NT2/D1 (cell line): Measurements from ENCODE around the gene TRAPPC3.

Source experiments
- YY1 ChIP-seq: IDR thresholded peaks from 2 replicates; pipeline ENCODE4 v1.6.1; 2011; ENCODE audit not compliant: insufficient read length, insufficient read depth
- ZNF274 ChIP-seq: IDR thresholded peaks from 2 replicates; pipeline ENCODE4 v1.6.1; 2011; ENCODE audit warnings: mild to moderate bottlenecking, low read depth, low read length

GRCh38 chr1:36144413-36144812, 4.9 kb downstream of the TRAPPC3 start:
- TF ChIP-seq YY1: no peak
- no peak for TF ChIP-seq ZNF274
